K562 (cell line): ENCODE results near the gene TPGS1. TPM values are rescaled to one million over a fixed set of nuclear protein-coding genes. Genes with fewer than 3 reads are reported as not detected.

Experiments used
- KAT7 ChIP-seq: sonication (generic); formaldehyde crosslinking; IDR thresholded peaks from 2 replicates; pipeline ENCODE4 v1.8.0; 2022; ENCODE audit warnings: missing genetic modification reagents, mild to moderate bottlenecking, borderline replicate concordance
- NFE2L1 ChIP-seq: fragments of 450-650 bp; IDR thresholded peaks from 2 replicates; pipeline ENCODE4 v1.6.1; 2016; ENCODE audit warnings: missing genetic modification characterization, low read depth, mild to moderate bottlenecking, missing compliant biosample characterization, moderate library complexity, borderline replicate concordance
- NFYB ChIP-seq: IDR thresholded peaks from 2 replicates; pipeline ENCODE4 v1.6.1; 2011; ENCODE audit warnings: mild to moderate bottlenecking, moderate library complexity; ENCODE audit not compliant: insufficient read length; ENCODE audit errors: extremely low read depth
- SRF ChIP-seq, 2 experiments: fragments of 250-450, 450-650 bp in 1 of 2; sonication (Bioruptor Pico) in 1 of 2; sonication (generic) in 1 of 2; formaldehyde crosslinking; IDR thresholded peaks; 2 replicates each; pipeline versions ENCODE4 v1.5.0 to v1.5.1; 2020 to 2022; ENCODE audit warnings: mild to moderate bottlenecking in 1 of 2, missing genetic modification reagents in 1 of 2
- TEAD1 ChIP-seq, 2 experiments: fragments of 450-650 bp in 1 of 2; sonication (generic) in 1 of 2; formaldehyde crosslinking; IDR thresholded peaks; 2 replicates each; pipeline versions ENCODE4 v1.4.0 to v1.8.0; 2020 to 2022; ENCODE audit warnings: mild to moderate bottlenecking in 2 of 2, missing genetic modification reagents in 1 of 2
- ZNF263 ChIP-seq: sonication (generic); formaldehyde crosslinking; IDR thresholded peaks from 2 replicates; pipeline ENCODE4 v1.8.0; 2022; ENCODE audit warnings: mild to moderate bottlenecking, missing genetic modification reagents, borderline replicate concordance
- ZNF354B ChIP-seq: fragments of 250-450 bp; sonication (Bioruptor Pico); IDR thresholded peaks from 2 replicates; pipeline ENCODE4 v1.4.0; 2020
- polyA plus RNA-seq, 8 experiments: library from polyadenylated mRNA; depleted of rRNA in 4 of 8; stranded (reverse) in 5 of 8; unstranded in 3 of 8; fragments of >200 nt; fragmentation: Nextera tagmentation in 2 of 8; fragmentation: Illumina TruSeq in 1 of 8; extraction: Ambion mirVana in 2 of 8; extraction: Trizol in 1 of 8; gene quantifications; 2 replicates each; pipeline versions ENCODE4 v1.2.1 to v1.2.3, GENCODE V29; 2011 to 2014; ENCODE audit warnings: inconsistent platforms in 1 of 8, missing spikeins in 1 of 8
- total RNA-seq, 7 experiments: library from RNA; depleted of rRNA in 6 of 7; stranded (reverse); fragments of >200 nt in 6 of 7; fragmentation: Illumina TruSeq in 2 of 7; extraction: Trizol in 2 of 7; gene quantifications; 2 replicates each; pipeline versions ENCODE4 v1.2.1 to v1.2.3, GENCODE V29; 2011 to 2021; ENCODE audit warnings: low replicate concordance in 1 of 7
- TF ChIP-seq, protein P1 (sequence below): sonication (generic); formaldehyde crosslinking; IDR thresholded peaks from 2 replicates; pipeline ENCODE4 v1.8.0; 2023; ENCODE audit warnings: missing genetic modification reagents, mild to moderate bottlenecking, borderline replicate concordance
- TF ChIP-seq, protein P2 (sequence below): fragments of 200-800 bp; sonication (Bioruptor generic); IDR thresholded peaks from 2 replicates; pipeline ENCODE4 v1.6.1; 2017; ENCODE audit warnings: missing genetic modification characterization, missing compliant biosample characterization
- TF ChIP-seq, protein P3 (sequence below), 2 experiments: fragments of 450-650 bp; conservative IDR thresholded peaks; 2 replicates each; pipeline ENCODE4 v1.6.1; 2017; ENCODE audit warnings: mild to moderate bottlenecking in 2 of 2, moderate library complexity in 2 of 2
- TF ChIP-seq, protein P4 (sequence below), 3 experiments: fragments of 200-800 bp in 1 of 3; fragments of 250-450 bp in 1 of 3; fragments of 450-650 bp in 1 of 3; sonication (Bioruptor Pico) in 1 of 3; sonication (Bioruptor generic) in 1 of 3; formaldehyde crosslinking in 1 of 3; IDR thresholded peaks; 2 replicates each; pipeline versions ENCODE4 v1.6.1 to v1.8.0; 2016 to 2022; ENCODE audit warnings: mild to moderate bottlenecking in 2 of 3, missing genetic modification characterization in 2 of 3, missing compliant biosample characterization in 1 of 3, moderate library complexity in 1 of 3

TPGS1 gene
- total and polyA plus RNA-seq, 9 of the 15 experiments (the other 6 are each of a cell fraction or from before 2014, with no cell fraction given) = 0.30 to 31.6 (median 1.2) TPM; not detected in 2

DNA sequence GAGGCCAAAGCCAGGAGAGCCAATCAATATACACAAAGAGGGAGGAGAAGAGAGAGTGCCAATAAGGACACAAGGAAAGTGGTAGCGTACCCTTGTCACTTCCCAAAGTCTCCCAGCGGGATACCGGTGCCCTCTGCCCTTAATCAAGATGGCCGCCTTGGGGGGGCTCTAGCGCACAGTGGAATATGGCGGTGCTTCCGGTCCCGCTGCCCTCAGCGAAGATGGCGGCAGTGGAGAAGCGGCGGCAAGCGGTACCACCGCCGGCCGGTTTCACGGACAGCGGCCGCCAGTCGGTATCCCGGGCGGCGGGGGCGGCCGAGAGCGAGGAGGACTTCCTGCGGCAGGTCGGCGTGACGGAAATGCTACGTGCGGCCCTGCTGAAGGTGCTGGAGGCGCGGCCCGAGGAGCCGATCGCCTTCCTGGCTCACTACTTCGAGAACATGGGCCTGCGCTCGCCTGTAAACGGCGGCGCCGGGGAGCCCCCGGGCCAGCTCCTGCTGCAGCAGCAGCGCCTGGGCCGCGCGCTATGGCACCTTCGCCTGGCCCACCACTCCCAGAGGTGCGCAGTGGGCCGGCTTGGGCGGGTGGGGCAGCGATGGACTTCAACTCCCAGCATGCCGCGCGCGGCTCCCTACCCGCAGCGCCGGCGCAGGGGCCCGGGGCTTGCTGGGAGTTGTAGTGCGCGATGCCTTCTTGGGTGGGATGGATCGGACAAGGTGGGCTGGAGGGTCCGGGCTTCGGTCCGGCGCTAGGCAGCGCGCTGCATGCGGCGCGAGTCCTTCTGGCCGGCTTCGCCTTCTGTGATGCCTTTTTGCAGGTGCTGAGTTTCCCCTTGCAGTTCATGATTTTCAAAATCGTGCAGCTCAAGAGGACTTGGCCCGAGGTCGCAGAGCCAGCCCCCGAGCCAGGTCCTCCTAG lies at the start of gene TPGS1 (continued):
- TF ChIP-seq, protein P1, sequence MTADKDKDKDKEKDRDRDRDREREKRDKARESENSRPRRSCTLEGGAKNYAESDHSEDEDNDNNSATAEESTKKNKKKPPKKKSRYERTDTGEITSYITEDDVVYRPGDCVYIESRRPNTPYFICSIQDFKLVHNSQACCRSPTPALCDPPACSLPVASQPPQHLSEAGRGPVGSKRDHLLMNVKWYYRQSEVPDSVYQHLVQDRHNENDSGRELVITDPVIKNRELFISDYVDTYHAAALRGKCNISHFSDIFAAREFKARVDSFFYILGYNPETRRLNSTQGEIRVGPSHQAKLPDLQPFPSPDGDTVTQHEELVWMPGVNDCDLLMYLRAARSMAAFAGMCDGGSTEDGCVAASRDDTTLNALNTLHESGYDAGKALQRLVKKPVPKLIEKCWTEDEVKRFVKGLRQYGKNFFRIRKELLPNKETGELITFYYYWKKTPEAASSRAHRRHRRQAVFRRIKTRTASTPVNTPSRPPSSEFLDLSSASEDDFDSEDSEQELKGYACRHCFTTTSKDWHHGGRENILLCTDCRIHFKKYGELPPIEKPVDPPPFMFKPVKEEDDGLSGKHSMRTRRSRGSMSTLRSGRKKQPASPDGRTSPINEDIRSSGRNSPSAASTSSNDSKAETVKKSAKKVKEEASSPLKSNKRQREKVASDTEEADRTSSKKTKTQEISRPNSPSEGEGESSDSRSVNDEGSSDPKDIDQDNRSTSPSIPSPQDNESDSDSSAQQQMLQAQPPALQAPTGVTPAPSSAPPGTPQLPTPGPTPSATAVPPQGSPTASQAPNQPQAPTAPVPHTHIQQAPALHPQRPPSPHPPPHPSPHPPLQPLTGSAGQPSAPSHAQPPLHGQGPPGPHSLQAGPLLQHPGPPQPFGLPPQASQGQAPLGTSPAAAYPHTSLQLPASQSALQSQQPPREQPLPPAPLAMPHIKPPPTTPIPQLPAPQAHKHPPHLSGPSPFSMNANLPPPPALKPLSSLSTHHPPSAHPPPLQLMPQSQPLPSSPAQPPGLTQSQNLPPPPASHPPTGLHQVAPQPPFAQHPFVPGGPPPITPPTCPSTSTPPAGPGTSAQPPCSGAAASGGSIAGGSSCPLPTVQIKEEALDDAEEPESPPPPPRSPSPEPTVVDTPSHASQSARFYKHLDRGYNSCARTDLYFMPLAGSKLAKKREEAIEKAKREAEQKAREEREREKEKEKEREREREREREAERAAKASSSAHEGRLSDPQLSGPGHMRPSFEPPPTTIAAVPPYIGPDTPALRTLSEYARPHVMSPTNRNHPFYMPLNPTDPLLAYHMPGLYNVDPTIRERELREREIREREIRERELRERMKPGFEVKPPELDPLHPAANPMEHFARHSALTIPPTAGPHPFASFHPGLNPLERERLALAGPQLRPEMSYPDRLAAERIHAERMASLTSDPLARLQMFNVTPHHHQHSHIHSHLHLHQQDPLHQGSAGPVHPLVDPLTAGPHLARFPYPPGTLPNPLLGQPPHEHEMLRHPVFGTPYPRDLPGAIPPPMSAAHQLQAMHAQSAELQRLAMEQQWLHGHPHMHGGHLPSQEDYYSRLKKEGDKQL = no peak
- TF ChIP-seq ZNF354B (CRISPR knock-in tag) = 0 out of 2 replicates have a peak, but pooled peaks have one; percentile 2
- no peak for TF ChIP-seq NFYB
- TF ChIP-seq, protein P2, sequence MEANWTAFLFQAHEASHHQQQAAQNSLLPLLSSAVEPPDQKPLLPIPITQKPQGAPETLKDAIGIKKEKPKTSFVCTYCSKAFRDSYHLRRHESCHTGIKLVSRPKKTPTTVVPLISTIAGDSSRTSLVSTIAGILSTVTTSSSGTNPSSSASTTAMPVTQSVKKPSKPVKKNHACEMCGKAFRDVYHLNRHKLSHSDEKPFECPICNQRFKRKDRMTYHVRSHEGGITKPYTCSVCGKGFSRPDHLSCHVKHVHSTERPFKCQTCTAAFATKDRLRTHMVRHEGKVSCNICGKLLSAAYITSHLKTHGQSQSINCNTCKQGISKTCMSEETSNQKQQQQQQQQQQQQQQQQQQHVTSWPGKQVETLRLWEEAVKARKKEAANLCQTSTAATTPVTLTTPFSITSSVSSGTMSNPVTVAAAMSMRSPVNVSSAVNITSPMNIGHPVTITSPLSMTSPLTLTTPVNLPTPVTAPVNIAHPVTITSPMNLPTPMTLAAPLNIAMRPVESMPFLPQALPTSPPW = peak; percentile 89
- peak in 1 of 2 experiments; percentile 73; a peak in 2 of 4 replicates for TF ChIP-seq SRF (CRISPR knock-in tag; IDR thresholded peaks at IDR 0.05)
- TF ChIP-seq, protein P3, sequence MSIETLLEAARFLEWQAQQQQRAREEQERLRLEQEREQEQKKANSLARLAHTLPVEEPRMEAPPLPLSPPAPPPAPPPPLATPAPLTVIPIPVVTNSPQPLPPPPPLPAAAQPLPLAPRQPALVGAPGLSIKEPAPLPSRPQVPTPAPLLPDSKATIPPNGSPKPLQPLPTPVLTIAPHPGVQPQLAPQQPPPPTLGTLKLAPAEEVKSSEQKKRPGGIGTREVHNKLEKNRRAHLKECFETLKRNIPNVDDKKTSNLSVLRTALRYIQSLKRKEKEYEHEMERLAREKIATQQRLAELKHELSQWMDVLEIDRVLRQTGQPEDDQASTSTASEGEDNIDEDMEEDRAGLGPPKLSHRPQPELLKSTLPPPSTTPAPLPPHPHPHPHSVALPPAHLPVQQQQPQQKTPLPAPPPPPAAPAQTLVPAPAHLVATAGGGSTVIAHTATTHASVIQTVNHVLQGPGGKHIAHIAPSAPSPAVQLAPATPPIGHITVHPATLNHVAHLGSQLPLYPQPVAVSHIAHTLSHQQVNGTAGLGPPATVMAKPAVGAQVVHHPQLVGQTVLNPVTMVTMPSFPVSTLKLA (conservative IDR thresholded peaks at IDR 0.05) = peak in 1 of 2 experiments; percentile 53; a peak in 1 of 4 replicates
- no peak for TF ChIP-seq NFE2L1 (tag)
- TF ChIP-seq, protein P4, sequence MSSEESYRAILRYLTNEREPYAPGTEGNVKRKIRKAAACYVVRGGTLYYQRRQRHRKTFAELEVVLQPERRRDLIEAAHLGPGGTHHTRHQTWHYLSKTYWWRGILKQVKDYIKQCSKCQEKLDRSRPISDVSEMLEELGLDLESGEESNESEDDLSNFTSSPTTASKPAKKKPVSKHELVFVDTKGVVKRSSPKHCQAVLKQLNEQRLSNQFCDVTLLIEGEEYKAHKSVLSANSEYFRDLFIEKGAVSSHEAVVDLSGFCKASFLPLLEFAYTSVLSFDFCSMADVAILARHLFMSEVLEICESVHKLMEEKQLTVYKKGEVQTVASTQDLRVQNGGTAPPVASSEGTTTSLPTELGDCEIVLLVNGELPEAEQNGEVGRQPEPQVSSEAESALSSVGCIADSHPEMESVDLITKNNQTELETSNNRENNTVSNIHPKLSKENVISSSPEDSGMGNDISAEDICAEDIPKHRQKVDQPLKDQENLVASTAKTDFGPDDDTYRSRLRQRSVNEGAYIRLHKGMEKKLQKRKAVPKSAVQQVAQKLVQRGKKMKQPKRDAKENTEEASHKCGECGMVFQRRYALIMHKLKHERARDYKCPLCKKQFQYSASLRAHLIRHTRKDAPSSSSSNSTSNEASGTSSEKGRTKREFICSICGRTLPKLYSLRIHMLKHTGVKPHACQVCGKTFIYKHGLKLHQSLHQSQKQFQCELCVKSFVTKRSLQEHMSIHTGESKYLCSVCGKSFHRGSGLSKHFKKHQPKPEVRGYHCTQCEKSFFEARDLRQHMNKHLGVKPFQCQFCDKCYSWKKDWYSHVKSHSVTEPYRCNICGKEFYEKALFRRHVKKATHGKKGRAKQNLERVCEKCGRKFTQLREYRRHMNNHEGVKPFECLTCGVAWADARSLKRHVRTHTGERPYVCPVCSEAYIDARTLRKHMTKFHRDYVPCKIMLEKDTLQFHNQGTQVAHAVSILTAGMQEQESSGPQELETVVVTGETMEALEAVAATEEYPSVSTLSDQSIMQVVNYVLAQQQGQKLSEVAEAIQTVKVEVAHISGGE (CRISPR knock-in tag; IDR thresholded peaks at IDR 0.05) = peak in 2 of 3 experiments; percentile 16 to 92; a peak in 3 of 6 replicates
- peak; percentile 66 to 86; a peak in 2 of 4 replicates for TF ChIP-seq TEAD1 (CRISPR knock-in tag; IDR thresholded peaks at IDR 0.05)
- TF ChIP-seq KAT7 (CRISPR knock-in tag) = peak; percentile 46; the same call in 1 of the 2 replicates
- peak; percentile 21; the same call in 1 of the 2 replicates for TF ChIP-seq ZNF263 (CRISPR knock-in tag)
